ENCODE data around the gene KLHL3.

The KLHL3 gene

GRCh38 chr5:137616046-137616445 is 119.8 kb downstream of the KLHL3 start:
- H3K27ac ChIP-seq (ENCODE audit: extremely low read depth, low read depth, low read length) = no peak overlapping the region
- ChIA-PET POLR2A (no interaction called here), CTCF (no interaction called here)
- H3K4me1 ChIP-seq (ENCODE audit: control insufficient read depth, insufficient read depth, low read length) = no peaks in the 10 kb centered on the region
- TF ChIP-seq ZFP3 (tag by site-specific recombination; IDR thresholded peaks at IDR 0.05; ENCODE audit: low read depth) (no peak), ZNF157 (tag by site-specific recombination; IDR thresholded peaks at IDR 0.05) (no peak), ZBTB48 (tag by site-specific recombination; IDR thresholded peaks at IDR 0.05) (no peak), ZNF677 (tag by site-specific recombination; IDR thresholded peaks at IDR 0.05) (no peak), GLI4 (tag by site-specific recombination; IDR thresholded peaks at IDR 0.05) (no peak), PRDM2 (tag by site-specific recombination; IDR thresholded peaks at IDR 0.05; ENCODE audit: borderline replicate concordance) (no peak), ZNF175 (tag by site-specific recombination; IDR thresholded peaks at IDR 0.05) (no peak), ZNF639 (tag by site-specific recombination; IDR thresholded peaks at IDR 0.05) (no peak), PRDM1 (tag by site-specific recombination; IDR thresholded peaks at IDR 0.05) (no peak), SETDB1 (IDR thresholded peaks at IDR 0.05; ENCODE audit: insufficient read length, low read length) (no peak), ZNF629 (tag by site-specific recombination; IDR thresholded peaks at IDR 0.05) (no peak), ZNF155 (tag by site-specific recombination; IDR thresholded peaks at IDR 0.05) (no peak), ZNF248 (tag by site-specific recombination; IDR thresholded peaks at IDR 0.05) (no peak), ZNF202 (tag by site-specific recombination; IDR thresholded peaks at IDR 0.05; ENCODE audit: borderline replicate concordance) (no peak), ZNF266 (tag by site-specific recombination; IDR thresholded peaks at IDR 0.05; ENCODE audit: low read depth) (no peak), ZBTB20 (tag by site-specific recombination; IDR thresholded peaks at IDR 0.05) (no peak), BCL6B (tag by site-specific recombination; IDR thresholded peaks at IDR 0.05) (no peak)
- H3K36me3 ChIP-seq (ENCODE audit: control insufficient read depth in 2 of 2, insufficient read depth in 1 of 2, low read length in 2 of 2) = no peaks in the 10 kb centered on the region
- no peaks in the 10 kb centered on the region for H3K9me3 ChIP-seq (ENCODE audit: control insufficient read depth, insufficient read depth, low read depth, low read length)
- no peak overlapping the region for H3K4me3 ChIP-seq (ENCODE audit: low read depth, low read length)

GRCh38 chr5:137615171-137615775 is 120.6 kb downstream of the KLHL3 start:
- Histone ChIP-seq H3K4me1 (ENCODE audit: control insufficient read depth, insufficient read depth, low read length) (no peaks in the 10 kb centered on the region), H3K4me3 (ENCODE audit: low read depth, low read length) (no peak overlapping the region), H3K9me3 (ENCODE audit: control insufficient read depth, insufficient read depth, low read depth, low read length) (no peaks in the 10 kb centered on the region), H3K36me3 (ENCODE audit: control insufficient read depth in 2 of 2, insufficient read depth in 1 of 2, low read length in 2 of 2) (no peaks in the 10 kb centered on the region), H3K27ac (ENCODE audit: extremely low read depth, low read depth, low read length) (no peak overlapping the region)
- ChIA-PET POLR2A (no interaction called here), CTCF (no interaction called here)
- TF ChIP-seq ZNF394 (tag by site-specific recombination; IDR thresholded peaks at IDR 0.05; ENCODE audit: borderline replicate concordance) (no peak), ZNF561 (tag by site-specific recombination; IDR thresholded peaks at IDR 0.05; ENCODE audit: borderline replicate concordance) (no peak), ZNF24 (tag by site-specific recombination; IDR thresholded peaks at IDR 0.05) (no peak)
